ENCODE data around the gene CUEDC2. TPM values are rescaled to one million over a fixed set of nuclear protein-coding genes. Genes with fewer than 3 reads are reported as not detected.

The CUEDC2 gene
- total RNA-seq, 1 donor from 2014 or later, result 43.7 TPM

- no peak for ATAC-seq (ENCODE audit: low read depth)
- intact Hi-C loops (cut with micrococcal nuclease), result no loop called here
- Mint-ChIP-seq H3K4me3 (no peak overlapping the region), H3K36me3 (ENCODE audit: low read depth) (peaks cover 19% of the 10 kb centered on the region), H3K4me1 (peaks cover 7% of the 10 kb centered on the region), H3K27me3 (no peaks in the 10 kb centered on the region), H3K9me3 (no peaks in the 10 kb centered on the region), H3K27ac (no peak overlapping the region)
- DNase-seq, result no peak
- POLR2A ChIA-PET, result interaction anchor here (1.2 kb wide), 1 partner anchor 14 kb away, joined by 5 read pairs; no protein-coding TSS in a partner anchor
- TF ChIP-seq CTCF (IDR thresholded peaks at IDR 0.05), result no peak
- CTCF ChIA-PET, result no interaction called here
Measured at GRCh38 chr10:102475451-102476040, 43.2 kb upstream of the CUEDC2 start.

GRCh38 chr10:102473445-102474331, 41.3 kb upstream of the CUEDC2 start:
- peaks cover under 1% of the 10 kb centered on the region for H3K4me1 Mint-ChIP-seq
- ChIA-PET POLR2A (interaction anchor here (0.6 kb wide), 1 partner anchor 66 kb away, joined by 3 read pairs; no protein-coding TSS in a partner anchor), CTCF (no interaction called here)
- ATAC-seq (ENCODE audit: low read depth) (no peak), DNase-seq (no peak)
- H3K4me3 Mint-ChIP-seq, result no peak overlapping the region
- no peaks in the 10 kb centered on the region for H3K9me3 Mint-ChIP-seq
- H3K27me3 Mint-ChIP-seq, result no peaks in the 10 kb centered on the region
- TF ChIP-seq CTCF (IDR thresholded peaks at IDR 0.05), result no peak
- H3K27ac Mint-ChIP-seq, result no peak overlapping the region
- intact Hi-C loops (cut with micrococcal nuclease), result no loop called here
- H3K36me3 Mint-ChIP-seq (ENCODE audit: low read depth), result peaks cover 1% of the 10 kb centered on the region

GRCh38 chr10:102470579-102471546, 38.5 kb upstream of the CUEDC2 start:
- Mint-ChIP-seq H3K36me3 (ENCODE audit: low read depth) (no peaks in the 10 kb centered on the region), H3K4me1 (no peaks in the 10 kb centered on the region), H3K4me3 (no peak overlapping the region), H3K27ac (no peak overlapping the region), H3K9me3 (no peaks in the 10 kb centered on the region), H3K27me3 (no peaks in the 10 kb centered on the region)
- no peak for DNase-seq
- POLR2A ChIA-PET, result no interaction called here
- ATAC-seq (ENCODE audit: low read depth), result no peak
- intact Hi-C loops (cut with micrococcal nuclease), result no loop called here
- CTCF ChIA-PET, result interaction anchor here (2.2 kb wide), 1 partner anchor 9 kb away, joined by 6 read pairs; no protein-coding TSS in a partner anchor
- TF ChIP-seq CTCF (IDR thresholded peaks at IDR 0.05), result no peak

GRCh38 chr10:102468683-102469082, 36.3 kb upstream of the CUEDC2 start:
- no peaks in the 10 kb centered on the region for H3K4me1 Mint-ChIP-seq
- no peaks in the 10 kb centered on the region for H3K36me3 Mint-ChIP-seq (ENCODE audit: low read depth)
- no peaks in the 10 kb centered on the region for H3K27me3 Mint-ChIP-seq
- ATAC-seq (ENCODE audit: low read depth) (no peak), DNase-seq (no peak)
- POLR2A ChIA-PET, result no interaction called here
- H3K27ac Mint-ChIP-seq, result no peak overlapping the region
- intact Hi-C loops (cut with micrococcal nuclease), result no loop called here
- no peak for TF ChIP-seq CTCF (IDR thresholded peaks at IDR 0.05)
- CTCF ChIA-PET, result no interaction called here
- H3K4me3 Mint-ChIP-seq, result no peak overlapping the region
- no peaks in the 10 kb centered on the region for H3K9me3 Mint-ChIP-seq
